ENCODE data around the gene ZNF853. TPM values are rescaled to one million over a fixed set of nuclear protein-coding genes. Genes with fewer than 3 reads are reported as not detected.
A peak's percentile ranks its signal among the peaks of the same experiment; 100 is the strongest.

Gene ZNF853
- total and polyA plus RNA-seq, 2 of the 8 experiments (the other 6 are each of a cell fraction or from before 2014, with no cell fraction given), result 4.3 to 5.7 TPM

DNA sequence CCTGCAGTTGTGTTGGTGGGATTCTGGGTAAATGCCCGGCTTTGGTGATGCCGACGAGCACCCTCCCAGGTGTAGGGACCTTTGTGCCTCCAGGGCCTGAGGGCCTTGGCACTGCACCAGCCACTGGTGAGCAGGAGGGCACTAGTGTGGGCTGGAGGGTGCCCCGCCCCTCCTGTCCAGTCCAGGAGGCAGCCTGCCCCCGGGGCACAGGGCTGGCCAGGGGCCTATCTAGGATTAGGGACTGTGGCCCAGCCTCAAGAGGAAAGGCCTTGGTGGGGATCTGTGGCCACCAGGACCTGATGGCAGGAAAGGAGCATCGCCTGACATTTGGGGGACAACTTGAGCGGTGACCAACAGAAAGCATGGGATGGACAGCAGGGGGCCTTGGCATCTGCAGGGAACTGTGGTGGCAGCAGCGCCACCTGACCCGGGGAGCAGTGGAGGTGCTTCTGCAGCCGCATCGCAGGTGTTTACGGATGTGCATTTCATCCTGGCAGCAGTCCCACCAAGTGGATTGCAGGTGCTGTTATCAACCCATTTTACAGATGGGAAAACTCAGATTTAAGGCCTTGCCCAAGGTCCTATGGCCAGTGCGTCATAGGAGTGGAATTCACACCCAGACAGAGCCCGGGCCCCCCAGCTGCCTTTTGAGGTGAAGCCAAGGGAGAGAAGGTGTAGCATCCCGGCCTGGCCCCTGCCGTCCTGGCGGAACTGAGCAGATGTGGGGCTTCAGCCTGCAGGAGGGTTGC lies 32.8 kb downstream of the ZNF853 start:
- no peak for FAIRE-seq
- 87% methylated on average over 17 of the region's 17 CpGs; no CpG with 5 or more reads in 1 of the 2 experiments for WGBS, 2 experiments (ENCODE audit: extremely low coverage in 1 of 2, insufficient coverage in 1 of 2, insufficient read length in 1 of 2, insufficient replicate concordance in 2 of 2, low coverage in 1 of 2, low lambda C conversion rate in 2 of 2, missing lambda C conversion rate in 1 of 2)

More for the DNA sequence above, 32.8 kb downstream of the ZNF853 start:
- no peaks in the 10 kb centered on the region; the same call in 1 of the 2 replicates for H3K79me1 ChIP-seq (ENCODE audit: low read depth, low read length)
- no peak overlapping the region for H2BK15ac ChIP-seq (ENCODE audit: low read length)
- no peaks in the 10 kb centered on the region for H3K23me2 ChIP-seq (ENCODE audit: low read depth, low read length)
- no peak overlapping the region for H3K23ac ChIP-seq (ENCODE audit: insufficient read length)
- DNase-seq (ENCODE audit: low read depth in 1 of 2, low spot score in 2 of 2), result no peak
- H3K18ac ChIP-seq (ENCODE audit: extremely low read depth, low read length), result no peak overlapping the region
- H3K27ac ChIP-seq (ENCODE audit: low read depth, low read length), result no peak overlapping the region
- H2BK5ac ChIP-seq (ENCODE audit: low read depth, low read length), result no peak overlapping the region
- H3K4me2 ChIP-seq (ENCODE audit: insufficient read depth in 1 of 2, low read depth in 2 of 2, low read length in 2 of 2), result no peak overlapping the region
- TF ChIP-seq, protein P1, sequence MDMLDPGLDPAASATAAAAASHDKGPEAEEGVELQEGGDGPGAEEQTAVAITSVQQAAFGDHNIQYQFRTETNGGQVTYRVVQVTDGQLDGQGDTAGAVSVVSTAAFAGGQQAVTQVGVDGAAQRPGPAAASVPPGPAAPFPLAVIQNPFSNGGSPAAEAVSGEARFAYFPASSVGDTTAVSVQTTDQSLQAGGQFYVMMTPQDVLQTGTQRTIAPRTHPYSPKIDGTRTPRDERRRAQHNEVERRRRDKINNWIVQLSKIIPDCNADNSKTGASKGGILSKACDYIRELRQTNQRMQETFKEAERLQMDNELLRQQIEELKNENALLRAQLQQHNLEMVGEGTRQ (IDR thresholded peaks at IDR 0.05; ENCODE audit: low read length), result no peak
- no peak for TF ChIP-seq YY1 (IDR thresholded peaks at IDR 0.05; ENCODE audit: low read depth, low read length)
- TF ChIP-seq TEAD4 (IDR thresholded peaks at IDR 0.05; ENCODE audit: low read depth, low read length), result no peak
- no peak for TF ChIP-seq ASH2L (IDR thresholded peaks at IDR 0.05; ENCODE audit: low read length)
- no peak for TF ChIP-seq SP1 (IDR thresholded peaks at IDR 0.05; ENCODE audit: low read depth, low read length)
- TF ChIP-seq CTBP2 (IDR thresholded peaks at IDR 0.05; ENCODE audit: borderline replicate concordance, insufficient read depth, insufficient read length, low read length), result no peak
- no peak for TF ChIP-seq CEBPB (IDR thresholded peaks at IDR 0.05; ENCODE audit: low read depth, low read length)
- TF ChIP-seq GTF2F1 (IDR thresholded peaks at IDR 0.05; ENCODE audit: borderline replicate concordance, low read depth, low read length), result no peak
- TF ChIP-seq RFX5 (IDR thresholded peaks at IDR 0.05; ENCODE audit: borderline replicate concordance, low read depth, low read length), result no peak
- no peak for TF ChIP-seq TAF1 (IDR thresholded peaks at IDR 0.05; ENCODE audit: low read depth, low read length)
- TF ChIP-seq HDAC2 (IDR thresholded peaks at IDR 0.05; ENCODE audit: borderline replicate concordance in 1 of 2, low read depth in 2 of 2, low read length in 2 of 2), result no peak
- H4K8ac ChIP-seq (ENCODE audit: extremely low read depth, insufficient read depth, low read length), result peak overlapping the region; percentile 25; the same call in 1 of the 2 replicates
- H3K36me3 ChIP-seq (ENCODE audit: control insufficient read depth in 2 of 4, insufficient read depth in 4 of 4, low read length in 3 of 4), result peaks cover 0 to 19% (median 5%) of the 10 kb centered on the region in 4 experiments; a peak in 5 of 8 replicates
- no peak overlapping the region for H3K14ac ChIP-seq (ENCODE audit: insufficient read length)
- no peak overlapping the region for H2BK12ac ChIP-seq (ENCODE audit: low read depth, low read length)
- no peak overlapping the region for H3K4me3 ChIP-seq (ENCODE audit: extremely low read depth in 1 of 4, insufficient read depth in 2 of 4, low read depth in 3 of 4, low read length in 4 of 4)
- no peaks in the 10 kb centered on the region for H3K79me2 ChIP-seq (ENCODE audit: control insufficient read depth in 1 of 2, insufficient read depth in 2 of 2, low read length in 2 of 2)
- no peak overlapping the region for H2AFZ ChIP-seq (ENCODE audit: low read length)
- H3K27me3 ChIP-seq (replicated peaks in 1 of 4; ENCODE audit: control insufficient read depth in 3 of 4, extremely low read depth in 1 of 4, insufficient read depth in 3 of 4, low read length in 3 of 4), result no peaks in the 10 kb centered on the region; a peak in 1 of 7 replicates
- no peaks in the 10 kb centered on the region; a peak in 1 of 4 replicates for H3K9me3 ChIP-seq (ENCODE audit: insufficient read depth in 2 of 2, low read depth in 1 of 2, low read length in 1 of 2)
- no peak overlapping the region for H2BK20ac ChIP-seq (ENCODE audit: low read length)
- H4K20me1 ChIP-seq (replicated peaks in 1 of 2; ENCODE audit: control insufficient read depth in 1 of 2, insufficient read depth in 2 of 2, low read length in 2 of 2), result peaks cover 0 to 2% of the 10 kb centered on the region in 2 experiments
- no peak overlapping the region for H4K5ac ChIP-seq (ENCODE audit: insufficient read length, low read depth, low read length)
- no peak overlapping the region for H2AK5ac ChIP-seq (ENCODE audit: low read depth, low read length)
- ChIA-PET CTCF (ENCODE audit: partially characterized antibody) (interaction anchor here (1.7 kb wide), 1 partner anchor 10 kb away, joined by 6 read pairs; no protein-coding TSS in a partner anchor), POLR2A (ENCODE audit: partially characterized antibody) (no interaction called here)
- no peak overlapping the region for H2BK120ac ChIP-seq (replicated peaks; ENCODE audit: low read depth, low read length)
- H3K56ac ChIP-seq (replicated peaks; ENCODE audit: insufficient read length, low read depth, low read length), result no peak overlapping the region
- no peak overlapping the region for H4K91ac ChIP-seq (replicated peaks; ENCODE audit: insufficient read length, low read length)
- H3K4me1 ChIP-seq (replicated peaks in 1 of 4; ENCODE audit: control insufficient read depth in 3 of 4, insufficient read depth in 4 of 4, low read length in 3 of 4), result no peaks in the 10 kb centered on the region
- H3K9ac ChIP-seq (replicated peaks in 1 of 4; ENCODE audit: extremely low read depth in 1 of 4, low read depth in 3 of 4, low read length in 3 of 4), result no peak overlapping the region
- H3K4ac ChIP-seq (replicated peaks; ENCODE audit: insufficient read length, low read depth, low read length), result no peak overlapping the region
